ENCODE data around the gene SUSD1. TPM values are rescaled to one million over a fixed set of nuclear protein-coding genes. Genes with fewer than 3 reads are reported as not detected.

SUSD1 gene
- total RNA-seq, 1 experiment from 2014 or later = 8.1 TPM

GRCh38 chr9:112034216-112034611, 140.9 kb downstream of the SUSD1 start:
- Histone ChIP-seq H4K8ac (replicated peaks; ENCODE audit: insufficient read length, low read depth, low read length) (no peak overlapping the region), H4K20me1 (ENCODE audit: control insufficient read depth, insufficient read depth, insufficient read length) (no peaks in the 10 kb centered on the region), H3K79me2 (ENCODE audit: insufficient read depth, low read length) (no peaks in the 10 kb centered on the region), H3K27ac (ENCODE audit: insufficient read length, low read depth, low read length) (no peak overlapping the region), H3K79me1 (ENCODE audit: insufficient read depth, low read depth, low read length, poor library complexity, severe bottlenecking) (no peaks in the 10 kb centered on the region), H2BK20ac (ENCODE audit: low read depth, low read length, poor library complexity, severe bottlenecking) (no peak overlapping the region), H3K18ac (ENCODE audit: insufficient read length, low read depth, low read length) (no peak overlapping the region), H3K4ac (ENCODE audit: low read depth, low read length) (no peak overlapping the region), H3K4me2 (ENCODE audit: insufficient read depth, insufficient read length, low read length) (no peak overlapping the region), H2AK5ac (ENCODE audit: insufficient read length, low read length) (no peak overlapping the region), H3K4me1 (ENCODE audit: insufficient read depth, low read length) (0 out of 2 replicates have a peak, but pooled peaks cover 3% of the 10 kb centered on the region), H3K9me3 (ENCODE audit: control insufficient read depth, low read depth, low read length) (no peaks in the 10 kb centered on the region), H2BK120ac (ENCODE audit: low read depth, low read length, poor library complexity, severe bottlenecking) (no peak overlapping the region), H2BK5ac (ENCODE audit: insufficient read length, low read length) (no peak overlapping the region), H3K14ac (ENCODE audit: insufficient read depth, low read length) (no peak overlapping the region), H3K23me2 (ENCODE audit: insufficient read length, low read depth, low read length, poor library complexity, severe bottlenecking) (no peaks in the 10 kb centered on the region), H4K5ac (ENCODE audit: insufficient read length, low read depth, low read length) (no peak overlapping the region), H2AFZ (ENCODE audit: low read length) (no peak overlapping the region), H2BK12ac (ENCODE audit: insufficient read length, low read depth, low read length) (no peak overlapping the region), H2BK15ac (ENCODE audit: low read depth, low read length) (no peak overlapping the region), H3K9ac (ENCODE audit: extremely low read depth, insufficient read length, low read length) (no peak overlapping the region), H4K91ac (ENCODE audit: insufficient read length, low read depth, low read length) (no peak overlapping the region), H3K23ac (ENCODE audit: insufficient read length, low read depth, low read length) (no peak overlapping the region), H3K56ac (ENCODE audit: insufficient read length, low read depth, low read length) (no peak overlapping the region), H3T11ph (ENCODE audit: low read length) (no peak overlapping the region), H3K27me3 (ENCODE audit: insufficient read depth, low read length) (no peaks in the 10 kb centered on the region)
- WGBS (ENCODE audit: extremely low coverage, insufficient read length, low lambda C conversion rate) = no CpG with 5 or more reads among the region's 2 CpGs
- Mint-ChIP-seq H3K27ac (no peak overlapping the region), H3K27me3 (ENCODE audit: low read depth) (no peaks in the 10 kb centered on the region), H3K36me3 (ENCODE audit: insufficient read depth in 1 of 3, low read depth in 3 of 3) (no peaks in the 10 kb centered on the region; a peak in 1 of 7 replicates), H3K9me3 (no peaks in the 10 kb centered on the region), H3K4me3 (no peak overlapping the region), H3K4me1 (peaks cover 22 to 24% of the 10 kb centered on the region in 2 experiments)
- no peak for TF ChIP-seq CTCF (conservative IDR thresholded peaks at IDR 0.05)
- DNase-seq = no peak
